GM19397 (cell line): ENCODE measurements around the gene DSP.

Experiments used
- ATAC-seq: cut with Tn5 transposase; IDR thresholded peaks from one replicate; pipeline ENCODE4 v1.9.1; 2021; ENCODE audit warnings: mild to moderate bottlenecking, moderate library complexity; ENCODE audit not compliant: unreplicated experiment

Gene DSP

DNA sequence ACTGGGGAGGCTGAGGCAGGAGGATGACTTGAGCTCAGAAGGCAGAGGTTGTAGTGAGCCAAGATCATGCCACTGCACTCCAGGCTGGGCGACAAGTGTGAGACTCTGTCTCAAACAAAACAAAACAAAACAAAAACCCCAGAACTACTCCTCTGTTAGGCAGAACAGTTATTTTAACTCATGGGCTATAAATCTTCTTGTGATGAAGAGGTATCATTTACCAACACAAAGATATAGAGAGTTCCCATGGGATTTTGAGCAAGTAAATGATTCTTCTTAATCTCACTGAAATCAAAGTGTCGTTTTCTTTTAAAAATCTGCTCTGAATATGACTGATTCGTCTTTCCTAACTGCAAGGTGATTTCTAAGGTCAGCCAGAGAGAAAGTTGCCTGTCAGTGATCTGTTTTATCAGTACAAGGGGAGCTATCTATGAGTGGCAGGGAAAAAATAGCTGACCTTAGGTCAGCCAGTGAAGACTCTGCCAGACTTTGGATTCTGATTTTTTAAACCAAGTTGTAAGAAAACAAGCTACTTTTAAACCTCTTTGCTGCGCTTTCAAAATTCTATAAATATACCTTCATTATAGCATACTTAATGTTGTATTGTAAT is 3.8 kb upstream of the DSP start:
- ATAC-seq = no peak

DNA sequence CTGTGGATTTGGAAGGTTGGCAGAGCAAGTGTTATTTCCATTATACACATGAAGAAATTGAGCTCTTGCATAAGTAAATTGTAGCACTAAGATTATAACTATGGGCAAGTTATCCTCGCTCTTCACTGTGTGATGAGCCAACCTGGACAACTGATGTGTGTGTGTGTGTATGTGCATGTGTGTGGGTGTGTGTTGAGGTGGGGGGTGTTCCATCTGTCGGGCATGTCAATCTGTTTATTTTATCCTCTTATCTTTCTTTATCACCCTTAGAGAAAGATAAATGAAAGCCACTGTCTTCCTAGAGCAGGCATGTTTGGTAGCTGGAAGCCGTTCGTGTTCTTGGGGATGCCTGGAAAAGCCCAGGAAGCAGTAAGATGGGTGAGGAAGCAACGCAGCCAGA is 3.0 kb upstream of the DSP start:
- no peak for ATAC-seq

GRCh38 chr6:7540595-7540994 is 876 bp upstream of the DSP start:
- no peak for ATAC-seq

DNA sequence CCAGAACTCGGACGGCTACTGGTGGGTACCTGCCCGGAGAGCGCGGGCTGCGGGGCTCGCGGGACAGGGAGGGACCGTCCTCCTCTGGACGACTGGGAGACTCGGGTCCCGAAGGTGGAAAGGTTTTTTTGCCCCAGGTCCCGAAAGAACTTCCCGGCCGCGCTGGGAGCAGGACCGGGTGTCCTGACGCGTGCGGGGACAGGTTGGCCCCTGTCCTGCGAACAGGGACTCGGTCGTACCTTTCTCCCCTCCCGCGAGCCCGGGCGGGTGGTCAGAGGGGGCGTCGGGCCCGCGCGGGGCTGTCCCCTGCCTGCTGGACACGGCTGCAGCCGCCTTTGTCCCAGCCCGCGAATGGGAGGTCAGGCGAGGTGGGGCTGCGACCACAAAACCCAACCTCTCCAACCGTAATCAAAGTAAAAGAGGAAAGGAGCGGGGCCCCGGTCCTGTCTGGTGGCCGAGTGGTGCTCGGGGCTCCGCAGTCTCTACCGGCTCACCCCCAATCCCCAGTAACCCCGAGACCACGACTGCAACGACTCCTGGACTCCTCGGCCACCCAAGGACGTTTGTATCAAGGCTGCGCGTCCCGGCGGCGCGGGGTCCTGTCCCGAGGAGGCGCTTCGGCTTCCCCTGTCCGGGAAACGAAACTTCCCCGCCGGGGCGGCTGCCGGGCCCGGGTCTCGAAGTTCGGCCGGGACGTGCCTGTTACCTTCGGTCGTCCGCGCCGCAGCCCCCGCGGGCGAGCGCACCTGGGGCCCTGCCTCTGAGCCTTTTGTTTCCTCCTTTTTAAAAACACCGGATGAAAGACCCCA is 798 bp downstream of the DSP start:
- no peak for ATAC-seq

DNA sequence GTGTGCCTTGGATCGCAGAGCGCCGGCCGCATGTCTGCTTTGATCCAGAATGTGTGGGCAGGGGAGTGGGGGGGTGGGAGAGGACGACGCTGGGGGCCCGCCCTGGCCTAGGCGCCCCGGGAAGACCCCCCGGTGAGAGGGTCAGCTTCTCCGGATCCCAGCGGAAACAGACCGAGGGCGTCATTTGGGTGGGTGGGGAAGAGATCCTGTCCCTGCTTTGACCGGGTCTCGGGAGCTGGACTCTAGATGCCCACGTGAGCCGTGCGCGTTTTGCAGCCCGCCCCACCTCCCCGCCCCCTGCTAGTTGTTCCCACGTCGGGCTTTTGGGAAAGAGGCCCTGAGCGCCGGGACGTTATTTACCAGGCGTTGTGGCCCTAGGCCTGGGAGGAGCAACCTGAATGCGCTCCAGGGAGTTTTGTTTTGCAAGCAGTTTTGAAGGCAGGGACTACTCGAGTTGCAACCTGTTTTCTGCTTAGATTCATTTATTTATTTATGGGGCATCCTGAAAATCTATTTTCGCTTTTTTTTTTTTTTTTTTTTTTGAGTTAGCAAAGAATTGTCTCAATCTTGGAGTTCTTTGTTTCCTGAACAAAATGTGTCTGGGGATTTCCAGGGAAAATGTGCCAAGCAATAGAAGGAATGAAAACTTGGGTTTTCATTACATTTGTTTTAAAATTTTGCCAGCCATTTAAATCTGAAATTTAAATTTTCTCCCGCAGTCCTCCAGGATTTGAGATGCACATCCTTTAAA is 1.6 kb downstream of the DSP start:
- no peak for ATAC-seq

- no peak for ATAC-seq
Observed at GRCh38 chr6:7543789-7544424, 2.4 kb downstream of the DSP start.

DNA sequence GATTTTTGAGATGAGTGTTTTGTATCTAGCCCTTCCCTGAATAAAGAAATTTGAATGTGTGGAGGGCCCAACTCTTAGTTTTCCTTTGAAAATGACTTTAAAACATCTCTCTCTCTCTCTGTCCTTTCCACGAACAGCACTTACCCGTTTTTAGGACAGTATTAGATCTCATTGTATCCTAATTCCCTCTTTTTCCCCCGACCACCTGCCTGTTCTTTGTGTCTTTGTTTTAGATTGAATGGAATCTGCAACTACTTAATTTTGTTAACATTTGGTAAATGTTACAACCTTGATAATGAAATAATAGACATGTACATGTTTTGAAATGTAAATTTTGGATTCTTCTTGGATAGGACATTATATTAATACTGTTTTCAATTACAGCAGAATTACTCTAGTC is 3.1 kb downstream of the DSP start:
- no peak for ATAC-seq

DNA sequence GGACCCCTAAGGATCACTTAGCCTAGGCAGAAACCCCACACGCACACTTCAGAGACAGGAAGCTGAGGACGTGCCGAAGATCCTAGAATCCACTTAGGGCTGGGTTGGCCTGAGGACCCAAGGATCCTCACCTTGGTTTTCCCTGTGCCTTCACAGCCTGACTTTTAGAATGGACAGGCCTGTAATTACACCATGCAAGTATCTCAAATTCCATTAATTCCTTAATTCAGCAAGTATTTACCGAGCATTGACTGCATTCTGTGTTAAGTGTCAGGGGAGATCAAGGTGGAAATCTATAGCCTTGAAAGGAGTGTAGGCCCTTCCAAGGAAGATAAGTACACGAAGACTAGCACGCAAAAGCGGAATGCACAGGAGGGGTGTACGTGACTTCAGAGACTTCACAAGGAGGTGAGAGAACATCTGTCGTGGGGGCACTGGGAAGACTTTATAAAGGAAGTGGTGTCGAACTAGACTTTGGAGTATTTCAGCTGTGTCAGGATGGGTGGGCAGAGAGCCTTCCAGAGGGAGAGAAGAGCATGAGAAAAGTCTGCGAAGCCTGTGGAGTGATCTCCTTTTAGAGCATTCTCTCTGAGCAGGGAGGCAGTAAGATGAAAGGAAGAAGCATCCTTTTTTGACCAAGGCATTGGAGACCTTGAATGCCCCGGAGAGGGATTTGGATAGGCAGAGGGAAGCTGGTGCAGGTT is 4.0 kb downstream of the DSP start:
- ATAC-seq = no peak

GRCh38 chr6:7546020-7546369 is 4.5 kb downstream of the DSP start:
- no peak for ATAC-seq

- ATAC-seq = no peak
Observed at GRCh38 chr6:7546383-7546782, 4.9 kb downstream of the DSP start.

DNA sequence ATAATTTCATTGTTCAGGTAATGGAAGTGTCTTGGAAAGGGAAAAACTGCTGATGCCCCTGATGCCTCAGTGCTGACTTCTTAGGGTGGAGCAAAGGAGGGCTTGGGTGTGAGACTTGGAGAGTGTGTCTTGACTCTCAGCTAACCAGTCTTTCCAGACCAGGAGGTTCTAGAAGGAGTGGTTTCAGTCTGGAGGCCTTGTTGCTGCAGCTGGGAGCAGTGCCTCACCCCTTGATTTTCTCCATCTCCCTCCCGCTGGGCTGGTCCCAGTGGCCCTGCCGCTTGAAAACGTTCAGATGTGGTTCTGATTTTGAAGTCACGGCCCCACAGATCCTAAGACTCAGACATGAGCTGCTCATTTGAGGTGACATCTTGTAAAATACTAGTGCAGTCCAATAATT is 5.4 kb downstream of the DSP start:
- no peak for ATAC-seq

- ATAC-seq = no peak
Observed at GRCh38 chr6:7547315-7547714, 5.8 kb downstream of the DSP start.

DNA sequence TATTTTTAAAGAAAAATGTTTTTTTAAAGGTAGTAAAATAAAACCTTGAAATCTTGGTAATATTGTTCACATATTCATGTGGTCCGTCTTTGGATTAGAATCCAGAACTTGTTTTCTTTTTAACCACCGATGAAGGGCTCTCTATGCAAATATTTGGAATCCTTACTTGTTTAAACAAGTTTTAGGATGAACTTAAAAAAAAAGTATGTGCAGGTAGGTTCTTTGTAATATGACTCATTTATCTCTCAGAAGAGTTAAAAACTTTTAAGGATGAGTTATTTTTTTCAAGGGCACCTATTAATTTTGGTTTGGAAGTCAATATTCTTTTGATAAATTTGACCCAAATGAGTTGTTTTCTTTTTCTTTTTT is 8.9 kb downstream of the DSP start:
- no peak for ATAC-seq

DNA sequence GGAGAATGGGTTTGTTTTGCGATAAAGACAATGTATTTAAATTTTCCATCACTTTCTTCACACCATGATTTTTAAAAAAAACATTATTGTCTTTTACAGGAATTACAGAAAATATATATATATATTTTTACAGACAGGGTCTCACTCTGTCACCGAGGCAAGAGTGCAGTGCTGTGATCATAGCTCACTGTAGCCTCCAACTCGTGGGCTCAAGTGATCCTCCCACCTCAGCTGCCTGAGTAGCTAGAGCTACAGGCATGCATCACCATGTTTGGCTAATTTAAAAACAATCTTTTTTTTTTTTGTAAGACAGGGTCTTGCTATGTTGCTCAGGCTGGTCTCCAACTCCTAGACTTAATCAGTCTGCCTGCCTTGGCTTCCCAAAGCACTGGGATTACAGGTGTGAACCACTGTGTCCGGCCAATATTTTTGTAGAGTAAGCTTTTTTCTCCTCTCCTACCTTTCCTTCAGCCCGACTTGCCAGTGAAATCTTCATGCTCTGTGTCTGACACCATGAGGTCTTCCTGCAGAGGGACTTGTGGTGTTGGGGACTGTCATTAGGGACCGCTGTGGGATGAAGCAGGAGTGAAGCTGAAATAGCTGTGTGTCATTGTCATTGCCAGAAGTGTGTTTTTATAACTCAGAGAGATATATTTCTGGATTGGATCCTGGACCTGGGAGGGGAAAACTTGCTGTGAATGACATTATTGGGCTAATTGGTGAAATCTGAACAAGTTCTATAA is 13.2 kb downstream of the DSP start:
- no peak for ATAC-seq

- ATAC-seq = no peak
Observed at GRCh38 chr6:7555671-7556070, 14.2 kb downstream of the DSP start.

GRCh38 chr6:7556394-7557106 is 15.1 kb downstream of the DSP start:
- ATAC-seq = no peak

DNA sequence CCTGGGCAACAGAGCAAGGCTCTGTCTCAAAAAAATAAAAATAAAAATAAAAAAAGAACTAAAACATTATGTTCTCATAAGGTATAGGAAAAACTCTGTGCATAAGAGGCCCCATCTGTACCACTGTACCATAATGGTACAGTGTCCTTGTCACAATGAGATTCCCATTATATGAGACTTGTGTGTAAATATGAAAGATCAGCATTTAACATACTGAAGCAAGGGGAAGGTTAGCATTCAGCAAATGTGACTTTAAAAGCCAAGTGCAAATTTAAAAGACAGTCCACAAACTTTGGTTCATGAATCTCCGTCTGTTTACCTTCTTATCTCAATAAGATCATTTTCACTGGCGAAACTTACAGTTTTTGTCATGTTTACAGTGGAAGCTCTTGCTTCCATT is 16.2 kb downstream of the DSP start:
- no peak for ATAC-seq

GRCh38 chr6:7558781-7559180 is 17.3 kb downstream of the DSP start:
- ATAC-seq = no peak

DNA sequence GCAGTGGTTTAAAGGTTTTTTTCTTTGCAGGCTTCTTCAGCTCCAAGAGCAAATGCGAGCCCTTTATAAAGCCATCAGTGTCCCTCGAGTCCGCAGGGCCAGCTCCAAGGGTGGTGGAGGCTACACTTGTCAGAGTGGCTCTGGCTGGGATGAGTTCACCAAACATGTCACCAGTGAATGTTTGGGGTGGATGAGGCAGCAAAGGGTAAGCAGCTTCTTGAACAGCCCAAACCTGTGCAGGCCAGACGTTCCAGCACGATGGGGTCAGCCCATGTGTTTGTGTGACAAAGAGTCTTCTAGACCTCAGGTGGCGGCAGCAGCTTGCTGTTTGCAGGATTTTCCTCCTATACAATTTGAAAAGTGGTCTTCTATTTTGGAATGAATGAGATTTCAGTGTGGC is 17.7 kb downstream of the DSP start:
- ATAC-seq = no peak
